ENCODE measurements around the gene GRK5. TPM values are rescaled to one million over a fixed set of nuclear protein-coding genes. Genes with fewer than 3 reads are reported as not detected.

The GRK5 gene
- total RNA-seq, 1 experiment from 2014 or later = 2.3 TPM

DNA sequence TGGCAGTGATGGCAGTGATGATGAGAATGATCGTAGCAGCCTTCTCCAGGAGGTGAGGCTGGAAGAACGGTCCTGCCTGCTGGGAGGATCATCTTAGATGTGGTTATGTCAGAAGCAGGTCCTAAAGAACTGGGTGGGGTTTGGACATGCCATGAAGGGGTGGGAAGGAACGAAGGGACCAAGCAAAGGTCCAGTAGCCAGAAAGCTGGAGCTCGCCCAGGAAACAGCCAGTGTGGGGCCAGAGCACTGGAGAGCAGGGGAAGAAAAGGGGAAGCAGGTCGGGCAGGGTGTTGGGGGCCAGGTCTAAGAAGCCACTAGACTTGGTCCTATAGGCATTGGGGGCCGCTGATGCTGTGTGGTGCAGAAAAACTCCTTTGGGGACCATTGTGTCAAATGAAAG is 207.8 kb downstream of the GRK5 start (continued):
- TF ChIP-seq FOXJ3 (CRISPR knock-in tag; IDR thresholded peaks at IDR 0.05; ENCODE audit: borderline replicate concordance) (no peak), CREB1 (CRISPR knock-in tag; IDR thresholded peaks at IDR 0.05) (no peak)

DNA sequence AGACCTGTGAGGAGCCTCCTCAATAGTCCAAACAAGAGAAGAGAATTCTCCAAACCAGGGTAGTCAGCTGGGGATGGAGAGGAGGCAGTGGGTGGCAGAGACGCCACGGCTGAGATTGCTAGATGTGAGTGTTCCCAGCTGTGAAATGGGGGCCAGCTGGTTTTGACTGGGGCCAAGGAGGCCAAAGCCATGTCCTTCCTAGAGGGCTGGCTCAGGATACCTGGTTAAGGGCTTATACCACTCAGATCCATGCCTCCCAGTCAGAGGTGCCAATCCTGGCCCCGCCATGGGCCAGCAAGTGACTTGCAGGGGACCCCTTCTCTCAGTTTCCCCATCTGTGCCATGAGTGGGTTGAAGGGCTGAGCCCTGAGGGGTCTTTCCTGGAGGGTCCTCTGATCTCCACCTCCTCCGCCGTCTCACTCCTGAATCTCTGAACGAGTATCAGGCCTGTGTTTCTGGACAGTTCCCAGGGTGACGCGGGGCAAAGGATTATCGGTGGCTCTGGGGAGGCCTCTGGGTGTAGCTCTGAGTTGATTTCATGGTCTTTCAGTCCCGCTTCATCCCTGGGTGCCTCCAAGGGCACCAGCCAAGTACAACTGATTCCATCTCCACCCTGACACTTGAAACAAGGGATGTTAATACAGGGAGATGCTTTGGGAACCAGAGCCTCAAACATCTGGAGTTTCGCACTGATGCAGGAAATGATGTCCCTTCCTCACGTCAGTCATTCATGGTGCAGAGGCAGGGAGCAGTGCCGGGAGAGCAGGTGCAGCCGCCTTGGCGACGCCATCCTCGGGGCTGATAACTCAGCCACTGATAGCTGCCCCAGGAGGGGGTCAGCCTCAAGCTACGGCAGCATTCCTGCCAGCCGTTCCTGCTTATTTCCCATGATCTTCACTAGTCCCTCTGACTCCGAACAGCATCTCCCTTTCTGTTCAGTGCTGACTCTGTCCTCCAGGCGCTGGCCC is 208.4 kb downstream of the GRK5 start:
- Mint-ChIP-seq H3K27ac (no peak overlapping the region), H3K4me1 (peaks cover 5% of the 10 kb centered on the region), H3K4me3 (no peak overlapping the region), H3K27me3 (ENCODE audit: low read depth) (no peaks in the 10 kb centered on the region), H3K9me3 (no peaks in the 10 kb centered on the region), H3K36me3 (no peaks in the 10 kb centered on the region)
- ATAC-seq (no peak), DNase-seq (ENCODE audit: low spot score) (no peak)
- TF ChIP-seq NR3C1 (CRISPR knock-in tag; conservative IDR thresholded peaks at IDR 0.05; ENCODE audit: low read depth) (no peak), KAT7 (CRISPR knock-in tag; IDR thresholded peaks at IDR 0.05; ENCODE audit: borderline replicate concordance) (no peak), ZNF219 (CRISPR knock-in tag; IDR thresholded peaks at IDR 0.05; ENCODE audit: borderline replicate concordance) (no peak), ZNF138 (CRISPR knock-in tag; conservative IDR thresholded peaks at IDR 0.05) (no peak)
- TF ChIP-seq, protein P1, sequence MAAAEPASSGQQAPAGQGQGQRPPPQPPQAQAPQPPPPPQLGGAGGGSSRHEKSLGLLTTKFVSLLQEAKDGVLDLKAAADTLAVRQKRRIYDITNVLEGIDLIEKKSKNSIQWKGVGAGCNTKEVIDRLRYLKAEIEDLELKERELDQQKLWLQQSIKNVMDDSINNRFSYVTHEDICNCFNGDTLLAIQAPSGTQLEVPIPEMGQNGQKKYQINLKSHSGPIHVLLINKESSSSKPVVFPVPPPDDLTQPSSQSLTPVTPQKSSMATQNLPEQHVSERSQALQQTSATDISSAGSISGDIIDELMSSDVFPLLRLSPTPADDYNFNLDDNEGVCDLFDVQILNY (CRISPR knock-in tag; IDR thresholded peaks at IDR 0.05) = no peak
- TF ChIP-seq, protein P2, sequence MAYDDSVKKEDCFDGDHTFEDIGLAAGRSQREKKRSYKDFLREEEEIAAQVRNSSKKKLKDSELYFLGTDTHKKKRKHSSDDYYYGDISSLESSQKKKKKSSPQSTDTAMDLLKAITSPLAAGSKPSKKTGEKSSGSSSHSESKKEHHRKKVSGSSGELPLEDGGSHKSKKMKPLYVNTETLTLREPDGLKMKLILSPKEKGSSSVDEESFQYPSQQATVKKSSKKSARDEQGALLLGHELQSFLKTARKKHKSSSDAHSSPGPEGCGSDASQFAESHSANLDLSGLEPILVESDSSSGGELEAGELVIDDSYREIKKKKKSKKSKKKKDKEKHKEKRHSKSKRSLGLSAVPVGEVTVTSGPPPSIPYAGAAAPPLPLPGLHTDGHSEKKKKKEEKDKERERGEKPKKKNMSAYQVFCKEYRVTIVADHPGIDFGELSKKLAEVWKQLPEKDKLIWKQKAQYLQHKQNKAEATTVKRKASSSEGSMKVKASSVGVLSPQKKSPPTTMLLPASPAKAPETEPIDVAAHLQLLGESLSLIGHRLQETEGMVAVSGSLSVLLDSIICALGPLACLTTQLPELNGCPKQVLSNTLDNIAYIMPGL (CRISPR knock-in tag; IDR thresholded peaks at IDR 0.05) = no peak
- ChIA-PET CTCF (interaction anchor here (0.7 to 10.0 kb wide), 4 partner anchors 125 to 217 kb away, joined by 3 to 86 read pairs (median 10); partner anchors contain the start of gene GRK5), POLR2A (interaction anchor here (0.6 kb wide), 1 partner anchor 33 kb away, joined by 3 read pairs; no protein-coding TSS in a partner anchor)

DNA sequence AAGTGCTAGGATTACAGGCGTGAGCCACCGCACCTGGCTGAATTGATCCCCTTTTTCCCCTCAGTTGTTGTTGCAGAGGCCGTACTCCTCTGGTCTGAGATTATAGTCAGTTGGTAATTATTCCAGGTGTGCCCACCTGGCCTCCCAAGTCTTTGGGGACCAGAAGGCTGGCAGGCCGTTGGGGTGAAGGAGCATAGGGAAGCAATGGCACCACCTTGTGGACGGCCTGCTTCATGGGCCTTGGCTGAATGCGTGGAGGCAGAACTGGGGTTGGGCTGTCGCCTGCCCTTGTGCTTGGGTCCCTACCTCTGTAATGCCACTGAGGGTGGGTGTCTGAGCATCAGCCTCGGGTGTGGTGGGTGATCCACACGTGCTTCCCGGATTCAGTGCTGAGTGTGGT is 209.5 kb downstream of the GRK5 start:
- Mint-ChIP-seq H3K9me3 (no peaks in the 10 kb centered on the region), H3K36me3 (no peaks in the 10 kb centered on the region), H3K27me3 (ENCODE audit: low read depth) (no peaks in the 10 kb centered on the region), H3K4me3 (no peak overlapping the region), H3K27ac (no peak overlapping the region), H3K4me1 (peaks cover 12% of the 10 kb centered on the region)
- POLR2A ChIA-PET = interaction anchor here (0.6 kb wide), 1 partner anchor 34 kb away, joined by 3 read pairs; no protein-coding TSS in a partner anchor
- ATAC-seq = peak; percentile 76
- peak; percentile 76 for DNase-seq (ENCODE audit: low spot score)
- CTCF ChIA-PET = interaction anchor here (2.2 to 10.0 kb wide), 2 partner anchors 210 to 218 kb away, joined by 15 to 86 read pairs; partner anchors contain the start of gene GRK5
- no peak for TF ChIP-seq ESRRA (CRISPR knock-in tag; IDR thresholded peaks at IDR 0.05; ENCODE audit: borderline replicate concordance)
- TF ChIP-seq, protein P3, sequence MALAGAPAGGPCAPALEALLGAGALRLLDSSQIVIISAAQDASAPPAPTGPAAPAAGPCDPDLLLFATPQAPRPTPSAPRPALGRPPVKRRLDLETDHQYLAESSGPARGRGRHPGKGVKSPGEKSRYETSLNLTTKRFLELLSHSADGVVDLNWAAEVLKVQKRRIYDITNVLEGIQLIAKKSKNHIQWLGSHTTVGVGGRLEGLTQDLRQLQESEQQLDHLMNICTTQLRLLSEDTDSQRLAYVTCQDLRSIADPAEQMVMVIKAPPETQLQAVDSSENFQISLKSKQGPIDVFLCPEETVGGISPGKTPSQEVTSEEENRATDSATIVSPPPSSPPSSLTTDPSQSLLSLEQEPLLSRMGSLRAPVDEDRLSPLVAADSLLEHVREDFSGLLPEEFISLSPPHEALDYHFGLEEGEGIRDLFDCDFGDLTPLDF (CRISPR knock-in tag; IDR thresholded peaks at IDR 0.05) = no peak
- TF ChIP-seq, protein P4, sequence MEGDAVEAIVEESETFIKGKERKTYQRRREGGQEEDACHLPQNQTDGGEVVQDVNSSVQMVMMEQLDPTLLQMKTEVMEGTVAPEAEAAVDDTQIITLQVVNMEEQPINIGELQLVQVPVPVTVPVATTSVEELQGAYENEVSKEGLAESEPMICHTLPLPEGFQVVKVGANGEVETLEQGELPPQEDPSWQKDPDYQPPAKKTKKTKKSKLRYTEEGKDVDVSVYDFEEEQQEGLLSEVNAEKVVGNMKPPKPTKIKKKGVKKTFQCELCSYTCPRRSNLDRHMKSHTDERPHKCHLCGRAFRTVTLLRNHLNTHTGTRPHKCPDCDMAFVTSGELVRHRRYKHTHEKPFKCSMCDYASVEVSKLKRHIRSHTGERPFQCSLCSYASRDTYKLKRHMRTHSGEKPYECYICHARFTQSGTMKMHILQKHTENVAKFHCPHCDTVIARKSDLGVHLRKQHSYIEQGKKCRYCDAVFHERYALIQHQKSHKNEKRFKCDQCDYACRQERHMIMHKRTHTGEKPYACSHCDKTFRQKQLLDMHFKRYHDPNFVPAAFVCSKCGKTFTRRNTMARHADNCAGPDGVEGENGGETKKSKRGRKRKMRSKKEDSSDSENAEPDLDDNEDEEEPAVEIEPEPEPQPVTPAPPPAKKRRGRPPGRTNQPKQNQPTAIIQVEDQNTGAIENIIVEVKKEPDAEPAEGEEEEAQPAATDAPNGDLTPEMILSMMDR (IDR thresholded peaks at IDR 0.05) = peak; percentile 58; the same call in 1 of the 2 replicates

DNA sequence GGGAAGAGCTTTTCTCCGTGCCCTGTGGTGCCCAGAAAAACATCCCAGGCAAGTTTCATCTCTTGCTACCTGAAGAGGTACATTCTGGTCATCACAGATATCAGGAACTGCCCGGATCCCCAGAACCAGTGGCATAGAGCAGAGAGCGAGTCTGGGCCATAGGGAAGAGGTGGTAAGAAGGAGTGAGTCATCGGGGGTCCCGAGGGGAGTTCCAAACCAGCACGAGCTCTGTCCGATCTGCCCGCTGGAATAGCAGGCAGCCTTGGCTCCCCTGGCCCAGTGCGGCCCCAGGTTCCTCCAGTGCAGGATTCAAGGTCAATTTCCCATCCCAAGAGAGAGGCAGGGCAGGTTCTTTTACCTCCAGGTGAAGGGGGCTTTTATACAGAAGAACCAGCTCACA is 210.5 kb downstream of the GRK5 start:
- H3K27ac Mint-ChIP-seq = no peak overlapping the region
- H3K4me1 Mint-ChIP-seq = peaks cover 21% of the 10 kb centered on the region
- TF ChIP-seq, protein P5, sequence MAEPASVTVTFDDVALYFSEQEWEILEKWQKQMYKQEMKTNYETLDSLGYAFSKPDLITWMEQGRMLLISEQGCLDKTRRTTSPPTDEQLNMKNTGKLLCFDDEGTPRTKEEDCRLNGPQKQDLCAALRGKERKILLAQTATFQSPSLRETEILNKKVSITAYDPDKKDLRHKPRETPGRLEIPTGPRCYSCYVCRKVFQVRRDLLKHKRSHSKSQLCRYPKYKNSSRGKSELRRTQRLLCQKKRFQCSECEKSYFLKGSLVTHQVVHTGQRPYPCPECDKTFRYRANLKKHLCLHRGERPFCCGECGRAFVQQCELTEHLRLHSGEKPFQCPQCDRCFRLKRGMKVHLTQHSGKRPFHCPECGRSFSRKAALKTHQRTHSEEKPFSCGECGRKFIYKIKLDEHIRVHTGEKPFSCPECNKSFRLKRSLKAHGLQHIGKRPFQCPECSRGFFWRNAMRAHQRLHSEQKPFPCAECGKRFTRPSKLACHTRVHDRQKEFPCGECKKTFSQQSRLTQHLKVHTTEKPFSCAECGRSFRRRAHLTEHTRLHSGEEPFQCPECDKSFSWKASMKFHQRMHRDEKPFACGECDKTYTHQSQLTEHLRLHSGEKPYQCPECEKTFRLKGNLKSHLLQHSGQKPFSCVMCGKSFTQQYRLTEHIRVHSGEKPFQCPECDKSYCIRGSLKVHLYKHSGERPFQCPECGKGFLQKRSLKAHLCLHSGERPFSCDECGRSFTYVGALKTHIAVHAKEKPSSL (CRISPR knock-in tag; conservative IDR thresholded peaks at IDR 0.05) = no peak
- no peak for TF ChIP-seq ZNF416 (CRISPR knock-in tag; IDR thresholded peaks at IDR 0.05)
- TF ChIP-seq, protein P6, sequence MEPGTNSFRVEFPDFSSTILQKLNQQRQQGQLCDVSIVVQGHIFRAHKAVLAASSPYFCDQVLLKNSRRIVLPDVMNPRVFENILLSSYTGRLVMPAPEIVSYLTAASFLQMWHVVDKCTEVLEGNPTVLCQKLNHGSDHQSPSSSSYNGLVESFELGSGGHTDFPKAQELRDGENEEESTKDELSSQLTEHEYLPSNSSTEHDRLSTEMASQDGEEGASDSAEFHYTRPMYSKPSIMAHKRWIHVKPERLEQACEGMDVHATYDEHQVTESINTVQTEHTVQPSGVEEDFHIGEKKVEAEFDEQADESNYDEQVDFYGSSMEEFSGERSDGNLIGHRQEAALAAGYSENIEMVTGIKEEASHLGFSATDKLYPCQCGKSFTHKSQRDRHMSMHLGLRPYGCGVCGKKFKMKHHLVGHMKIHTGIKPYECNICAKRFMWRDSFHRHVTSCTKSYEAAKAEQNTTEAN (CRISPR knock-in tag; IDR thresholded peaks at IDR 0.05) = no peak
- no peak for TF ChIP-seq ETV6 (CRISPR knock-in tag; IDR thresholded peaks at IDR 0.05)
- TF ChIP-seq, protein P7, sequence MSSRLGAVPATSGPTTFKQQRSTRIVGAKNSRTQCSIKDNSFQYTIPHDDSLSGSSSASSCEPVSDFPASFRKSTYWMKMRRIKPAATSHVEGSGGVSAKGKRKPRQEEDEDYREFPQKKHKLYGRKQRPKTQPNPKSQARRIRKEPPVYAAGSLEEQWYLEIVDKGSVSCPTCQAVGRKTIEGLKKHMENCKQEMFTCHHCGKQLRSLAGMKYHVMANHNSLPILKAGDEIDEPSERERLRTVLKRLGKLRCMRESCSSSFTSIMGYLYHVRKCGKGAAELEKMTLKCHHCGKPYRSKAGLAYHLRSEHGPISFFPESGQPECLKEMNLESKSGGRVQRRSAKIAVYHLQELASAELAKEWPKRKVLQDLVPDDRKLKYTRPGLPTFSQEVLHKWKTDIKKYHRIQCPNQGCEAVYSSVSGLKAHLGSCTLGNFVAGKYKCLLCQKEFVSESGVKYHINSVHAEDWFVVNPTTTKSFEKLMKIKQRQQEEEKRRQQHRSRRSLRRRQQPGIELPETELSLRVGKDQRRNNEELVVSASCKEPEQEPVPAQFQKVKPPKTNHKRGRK (CRISPR knock-in tag; IDR thresholded peaks at IDR 0.05; ENCODE audit: borderline replicate concordance) = no peak
- TF ChIP-seq GTF2I (CRISPR knock-in tag; conservative IDR thresholded peaks at IDR 0.05) = no peak

More for the DNA sequence above, 210.5 kb downstream of the GRK5 start:
- Mint-ChIP-seq H3K36me3 (no peaks in the 10 kb centered on the region), H3K4me3 (no peak overlapping the region), H3K9me3 (no peaks in the 10 kb centered on the region), H3K27me3 (ENCODE audit: low read depth) (no peaks in the 10 kb centered on the region)
- DNase-seq (ENCODE audit: low spot score) (no peak), ATAC-seq (no peak)
- ChIA-PET POLR2A (no interaction called here), CTCF (interaction anchor here (1.0 to 10.0 kb wide), 6 partner anchors 27 to 219 kb away, joined by 3 to 86 read pairs (median 8); partner anchors contain the start of gene GRK5)
